DMS153 (cell line): ENCODE data around the gene CLEC2B.

Experiments
- DNase-seq: peaks from one replicate; lab custom pipeline; 2025; lab: John Stamatoyannopoulos, UW

Gene CLEC2B

DNA sequence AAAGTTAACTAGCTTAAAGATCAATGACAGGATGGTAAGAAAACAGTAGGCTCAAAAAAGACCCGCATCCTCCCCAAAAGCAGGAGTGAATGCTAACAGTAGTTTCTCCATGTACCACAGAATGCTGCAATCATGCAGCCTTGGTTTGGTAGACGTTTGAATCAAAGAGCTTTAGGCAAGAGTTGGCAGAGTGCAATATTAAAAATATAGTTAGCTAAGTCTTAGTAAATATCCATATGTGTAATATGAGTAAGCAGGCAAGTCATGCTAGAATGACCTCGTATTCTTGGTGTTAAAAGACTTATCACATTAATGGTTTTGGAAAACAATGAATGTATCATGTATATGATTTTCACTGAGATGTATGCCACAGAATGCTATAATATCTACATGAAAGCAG lies 60.6 kb downstream of the CLEC2B start:
- no peak for DNase-seq

GRCh38 chr12:9806714-9807113 lies 62.4 kb downstream of the CLEC2B start:
- DNase-seq, result no peak

DNA sequence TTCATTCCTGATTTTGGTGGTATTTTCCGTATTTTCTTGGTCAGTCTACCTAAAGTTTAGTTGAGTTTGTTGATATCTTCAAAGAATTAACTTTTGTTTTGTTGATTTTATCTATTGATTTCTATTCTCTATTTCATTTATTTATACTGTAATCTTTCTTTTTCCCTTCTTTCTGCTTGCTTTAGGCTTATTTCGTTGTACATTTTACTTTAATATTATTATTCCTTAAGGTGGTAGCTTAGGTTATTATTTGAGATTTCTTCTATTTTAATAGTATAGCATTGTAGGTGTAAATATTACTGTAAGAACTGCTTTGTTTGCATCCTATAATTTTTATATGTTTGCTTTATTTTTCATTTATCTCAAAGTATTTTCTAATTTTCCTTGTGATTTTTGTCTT lies 63.3 kb downstream of the CLEC2B start:
- DNase-seq, result no peak
